ENCODE measurements around the gene GALNT11.

DNA sequence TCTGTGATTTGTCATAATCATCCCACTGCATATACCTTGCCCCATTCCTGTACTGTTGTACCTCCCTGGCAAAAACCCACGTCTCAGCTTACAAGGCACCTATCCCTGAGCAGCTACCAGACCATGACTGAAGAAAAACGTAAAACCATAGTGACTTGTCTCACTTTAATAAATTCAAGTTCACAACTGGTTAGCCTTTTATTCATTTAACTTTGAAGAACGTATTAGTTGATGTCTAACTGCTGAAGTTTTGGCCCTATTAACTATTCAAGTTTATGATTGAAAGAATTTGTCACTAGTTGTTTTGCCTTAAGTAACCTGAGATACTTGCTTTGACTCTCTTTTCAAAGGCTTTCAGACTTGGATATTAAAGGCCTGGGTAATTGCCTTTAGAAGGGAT lies 59.7 kb downstream of the GALNT11 start:
- TF ChIP-seq, protein P1, sequence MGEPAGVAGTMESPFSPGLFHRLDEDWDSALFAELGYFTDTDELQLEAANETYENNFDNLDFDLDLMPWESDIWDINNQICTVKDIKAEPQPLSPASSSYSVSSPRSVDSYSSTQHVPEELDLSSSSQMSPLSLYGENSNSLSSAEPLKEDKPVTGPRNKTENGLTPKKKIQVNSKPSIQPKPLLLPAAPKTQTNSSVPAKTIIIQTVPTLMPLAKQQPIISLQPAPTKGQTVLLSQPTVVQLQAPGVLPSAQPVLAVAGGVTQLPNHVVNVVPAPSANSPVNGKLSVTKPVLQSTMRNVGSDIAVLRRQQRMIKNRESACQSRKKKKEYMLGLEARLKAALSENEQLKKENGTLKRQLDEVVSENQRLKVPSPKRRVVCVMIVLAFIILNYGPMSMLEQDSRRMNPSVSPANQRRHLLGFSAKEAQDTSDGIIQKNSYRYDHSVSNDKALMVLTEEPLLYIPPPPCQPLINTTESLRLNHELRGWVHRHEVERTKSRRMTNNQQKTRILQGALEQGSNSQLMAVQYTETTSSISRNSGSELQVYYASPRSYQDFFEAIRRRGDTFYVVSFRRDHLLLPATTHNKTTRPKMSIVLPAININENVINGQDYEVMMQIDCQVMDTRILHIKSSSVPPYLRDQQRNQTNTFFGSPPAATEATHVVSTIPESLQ (CRISPR knock-in tag; IDR thresholded peaks at IDR 0.05), result no peak
- TF ChIP-seq, protein P2, sequence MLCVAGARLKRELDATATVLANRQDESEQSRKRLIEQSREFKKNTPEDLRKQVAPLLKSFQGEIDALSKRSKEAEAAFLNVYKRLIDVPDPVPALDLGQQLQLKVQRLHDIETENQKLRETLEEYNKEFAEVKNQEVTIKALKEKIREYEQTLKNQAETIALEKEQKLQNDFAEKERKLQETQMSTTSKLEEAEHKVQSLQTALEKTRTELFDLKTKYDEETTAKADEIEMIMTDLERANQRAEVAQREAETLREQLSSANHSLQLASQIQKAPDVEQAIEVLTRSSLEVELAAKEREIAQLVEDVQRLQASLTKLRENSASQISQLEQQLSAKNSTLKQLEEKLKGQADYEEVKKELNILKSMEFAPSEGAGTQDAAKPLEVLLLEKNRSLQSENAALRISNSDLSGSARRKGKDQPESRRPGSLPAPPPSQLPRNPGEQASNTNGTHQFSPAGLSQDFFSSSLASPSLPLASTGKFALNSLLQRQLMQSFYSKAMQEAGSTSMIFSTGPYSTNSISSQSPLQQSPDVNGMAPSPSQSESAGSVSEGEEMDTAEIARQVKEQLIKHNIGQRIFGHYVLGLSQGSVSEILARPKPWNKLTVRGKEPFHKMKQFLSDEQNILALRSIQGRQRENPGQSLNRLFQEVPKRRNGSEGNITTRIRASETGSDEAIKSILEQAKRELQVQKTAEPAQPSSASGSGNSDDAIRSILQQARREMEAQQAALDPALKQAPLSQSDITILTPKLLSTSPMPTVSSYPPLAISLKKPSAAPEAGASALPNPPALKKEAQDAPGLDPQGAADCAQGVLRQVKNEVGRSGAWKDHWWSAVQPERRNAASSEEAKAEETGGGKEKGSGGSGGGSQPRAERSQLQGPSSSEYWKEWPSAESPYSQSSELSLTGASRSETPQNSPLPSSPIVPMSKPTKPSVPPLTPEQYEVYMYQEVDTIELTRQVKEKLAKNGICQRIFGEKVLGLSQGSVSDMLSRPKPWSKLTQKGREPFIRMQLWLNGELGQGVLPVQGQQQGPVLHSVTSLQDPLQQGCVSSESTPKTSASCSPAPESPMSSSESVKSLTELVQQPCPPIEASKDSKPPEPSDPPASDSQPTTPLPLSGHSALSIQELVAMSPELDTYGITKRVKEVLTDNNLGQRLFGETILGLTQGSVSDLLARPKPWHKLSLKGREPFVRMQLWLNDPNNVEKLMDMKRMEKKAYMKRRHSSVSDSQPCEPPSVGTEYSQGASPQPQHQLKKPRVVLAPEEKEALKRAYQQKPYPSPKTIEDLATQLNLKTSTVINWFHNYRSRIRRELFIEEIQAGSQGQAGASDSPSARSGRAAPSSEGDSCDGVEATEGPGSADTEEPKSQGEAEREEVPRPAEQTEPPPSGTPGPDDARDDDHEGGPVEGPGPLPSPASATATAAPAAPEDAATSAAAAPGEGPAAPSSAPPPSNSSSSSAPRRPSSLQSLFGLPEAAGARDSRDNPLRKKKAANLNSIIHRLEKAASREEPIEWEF (CRISPR knock-in tag; IDR thresholded peaks at IDR 0.05), result no peak
- TF ChIP-seq, protein P3, sequence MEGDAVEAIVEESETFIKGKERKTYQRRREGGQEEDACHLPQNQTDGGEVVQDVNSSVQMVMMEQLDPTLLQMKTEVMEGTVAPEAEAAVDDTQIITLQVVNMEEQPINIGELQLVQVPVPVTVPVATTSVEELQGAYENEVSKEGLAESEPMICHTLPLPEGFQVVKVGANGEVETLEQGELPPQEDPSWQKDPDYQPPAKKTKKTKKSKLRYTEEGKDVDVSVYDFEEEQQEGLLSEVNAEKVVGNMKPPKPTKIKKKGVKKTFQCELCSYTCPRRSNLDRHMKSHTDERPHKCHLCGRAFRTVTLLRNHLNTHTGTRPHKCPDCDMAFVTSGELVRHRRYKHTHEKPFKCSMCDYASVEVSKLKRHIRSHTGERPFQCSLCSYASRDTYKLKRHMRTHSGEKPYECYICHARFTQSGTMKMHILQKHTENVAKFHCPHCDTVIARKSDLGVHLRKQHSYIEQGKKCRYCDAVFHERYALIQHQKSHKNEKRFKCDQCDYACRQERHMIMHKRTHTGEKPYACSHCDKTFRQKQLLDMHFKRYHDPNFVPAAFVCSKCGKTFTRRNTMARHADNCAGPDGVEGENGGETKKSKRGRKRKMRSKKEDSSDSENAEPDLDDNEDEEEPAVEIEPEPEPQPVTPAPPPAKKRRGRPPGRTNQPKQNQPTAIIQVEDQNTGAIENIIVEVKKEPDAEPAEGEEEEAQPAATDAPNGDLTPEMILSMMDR (IDR thresholded peaks at IDR 0.05 in 2 of 3, conservative IDR thresholded peaks at IDR 0.05 in 1 of 3; ENCODE audit: insufficient read depth in 2 of 3, low read depth in 1 of 3, low read length in 3 of 3), result no peak
- TF ChIP-seq TOE1 (IDR thresholded peaks at IDR 0.05; ENCODE audit: borderline replicate concordance), result no peak
- TF ChIP-seq TOE1 (CRISPR knock-in tag; IDR thresholded peaks at IDR 0.05; ENCODE audit: borderline replicate concordance, low read depth), result no peak
- no peak for TF ChIP-seq ZNF253 (CRISPR knock-in tag; conservative IDR thresholded peaks at IDR 0.05)
- no peak for TF ChIP-seq TGIF2 (CRISPR knock-in tag; IDR thresholded peaks at IDR 0.05)
- TF ChIP-seq, protein P4, sequence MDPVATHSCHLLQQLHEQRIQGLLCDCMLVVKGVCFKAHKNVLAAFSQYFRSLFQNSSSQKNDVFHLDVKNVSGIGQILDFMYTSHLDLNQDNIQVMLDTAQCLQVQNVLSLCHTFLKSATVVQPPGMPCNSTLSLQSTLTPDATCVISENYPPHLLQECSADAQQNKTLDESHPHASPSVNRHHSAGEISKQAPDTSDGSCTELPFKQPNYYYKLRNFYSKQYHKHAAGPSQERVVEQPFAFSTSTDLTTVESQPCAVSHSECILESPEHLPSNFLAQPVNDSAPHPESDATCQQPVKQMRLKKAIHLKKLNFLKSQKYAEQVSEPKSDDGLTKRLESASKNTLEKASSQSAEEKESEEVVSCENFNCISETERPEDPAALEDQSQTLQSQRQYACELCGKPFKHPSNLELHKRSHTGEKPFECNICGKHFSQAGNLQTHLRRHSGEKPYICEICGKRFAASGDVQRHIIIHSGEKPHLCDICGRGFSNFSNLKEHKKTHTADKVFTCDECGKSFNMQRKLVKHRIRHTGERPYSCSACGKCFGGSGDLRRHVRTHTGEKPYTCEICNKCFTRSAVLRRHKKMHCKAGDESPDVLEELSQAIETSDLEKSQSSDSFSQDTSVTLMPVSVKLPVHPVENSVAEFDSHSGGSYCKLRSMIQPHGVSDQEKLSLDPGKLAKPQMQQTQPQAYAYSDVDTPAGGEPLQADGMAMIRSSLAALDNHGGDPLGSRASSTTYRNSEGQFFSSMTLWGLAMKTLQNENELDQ (CRISPR knock-in tag; IDR thresholded peaks at IDR 0.05; ENCODE audit: borderline replicate concordance), result no peak
- TF ChIP-seq TBP (optimal IDR thresholded peaks at IDR 0.05; ENCODE audit: low read depth, low read length), result no peak
